Fibroblast of mammary gland (primary cell): ENCODE data around the gene KRT6A.

ENCODE experiments used
- DNase-seq: peaks from one replicate; pipeline ENCODE4 v3.0.0-alpha.2; 2010; ENCODE audit warnings: low read depth
- H3K4me3 ChIP-seq: 2 replicates; pipeline ENCODE4 v1.5.1; 2011; ENCODE audit warnings: low read depth, mild to moderate bottlenecking, low read length, moderate library complexity; ENCODE audit not compliant: control insufficient read depth
- TF ChIP-seq, protein P1 (sequence below): conservative IDR thresholded peaks from 2 replicates; pipeline ENCODE4 v1.5.1; 2011; ENCODE audit warnings: low read depth, low read length, inconsistent platforms; ENCODE audit not compliant: control insufficient read depth, insufficient read depth

The KRT6A gene

DNA sequence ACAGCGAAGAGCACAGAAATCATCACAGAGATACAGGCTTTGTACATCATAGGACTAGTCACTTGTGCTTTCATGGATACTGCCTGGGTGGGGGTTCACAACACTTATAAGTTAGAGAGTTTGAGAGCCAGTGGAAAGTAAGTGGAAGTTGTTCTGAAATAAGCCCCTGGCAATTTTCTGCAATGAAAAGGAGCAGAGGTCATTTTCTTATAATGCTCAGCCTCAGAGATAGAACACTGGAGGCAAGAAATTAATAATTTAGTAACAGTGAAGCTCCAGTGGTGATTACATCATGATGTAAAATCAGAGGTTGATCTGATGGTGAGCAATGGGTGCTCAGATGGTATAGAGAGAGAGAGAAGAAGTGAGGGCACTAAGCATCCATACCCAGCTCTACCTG is 5.8 kb downstream of the KRT6A start:
- H3K4me3 ChIP-seq: no peak overlapping the region
- TF ChIP-seq, protein P1, sequence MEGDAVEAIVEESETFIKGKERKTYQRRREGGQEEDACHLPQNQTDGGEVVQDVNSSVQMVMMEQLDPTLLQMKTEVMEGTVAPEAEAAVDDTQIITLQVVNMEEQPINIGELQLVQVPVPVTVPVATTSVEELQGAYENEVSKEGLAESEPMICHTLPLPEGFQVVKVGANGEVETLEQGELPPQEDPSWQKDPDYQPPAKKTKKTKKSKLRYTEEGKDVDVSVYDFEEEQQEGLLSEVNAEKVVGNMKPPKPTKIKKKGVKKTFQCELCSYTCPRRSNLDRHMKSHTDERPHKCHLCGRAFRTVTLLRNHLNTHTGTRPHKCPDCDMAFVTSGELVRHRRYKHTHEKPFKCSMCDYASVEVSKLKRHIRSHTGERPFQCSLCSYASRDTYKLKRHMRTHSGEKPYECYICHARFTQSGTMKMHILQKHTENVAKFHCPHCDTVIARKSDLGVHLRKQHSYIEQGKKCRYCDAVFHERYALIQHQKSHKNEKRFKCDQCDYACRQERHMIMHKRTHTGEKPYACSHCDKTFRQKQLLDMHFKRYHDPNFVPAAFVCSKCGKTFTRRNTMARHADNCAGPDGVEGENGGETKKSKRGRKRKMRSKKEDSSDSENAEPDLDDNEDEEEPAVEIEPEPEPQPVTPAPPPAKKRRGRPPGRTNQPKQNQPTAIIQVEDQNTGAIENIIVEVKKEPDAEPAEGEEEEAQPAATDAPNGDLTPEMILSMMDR: no peak
- DNase-seq: no peak

DNA sequence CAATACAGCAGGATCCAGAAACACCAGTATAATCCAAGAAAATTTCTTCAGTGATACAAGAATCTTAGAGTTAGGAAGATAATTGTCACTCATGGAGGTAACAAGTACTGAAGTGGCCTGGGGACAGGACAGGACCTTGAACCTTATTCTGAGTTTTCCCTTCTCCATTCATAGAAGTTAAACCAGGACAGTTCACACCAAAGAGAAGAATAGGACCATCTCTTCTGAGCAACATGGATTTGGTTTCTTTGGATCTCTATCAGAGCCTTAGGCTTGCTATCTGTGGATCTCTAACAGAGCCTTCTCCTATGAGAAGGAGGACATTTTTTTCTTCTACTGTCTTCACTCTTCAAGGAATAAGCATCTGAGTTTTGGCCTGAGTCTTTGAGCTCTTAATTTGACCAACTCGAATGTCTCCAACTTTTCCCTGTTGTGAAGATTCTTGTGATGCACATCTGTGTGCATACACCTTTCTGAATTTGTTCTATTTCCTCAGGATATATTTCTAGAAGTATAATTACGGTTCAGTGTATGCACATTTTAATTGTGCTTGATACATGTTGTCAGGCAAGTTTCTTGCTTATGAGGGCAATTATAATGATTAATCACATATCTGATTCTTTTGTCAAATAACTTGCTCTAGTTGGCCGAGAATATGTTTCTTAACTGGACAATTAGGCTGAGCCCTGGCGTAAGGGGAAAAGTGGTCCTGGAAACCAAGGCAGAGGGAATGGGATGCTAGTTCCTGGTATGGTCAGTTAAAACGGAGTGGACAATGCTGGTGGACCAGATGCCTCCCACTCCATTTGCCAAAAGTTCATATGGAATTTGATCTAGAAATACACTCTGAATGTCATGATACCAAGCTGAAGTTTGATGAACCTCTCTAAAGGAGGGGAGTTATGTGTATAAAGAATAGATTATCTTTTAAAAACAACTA is 6.6 kb downstream of the KRT6A start:
- no peak overlapping the region for H3K4me3 ChIP-seq

DNA sequence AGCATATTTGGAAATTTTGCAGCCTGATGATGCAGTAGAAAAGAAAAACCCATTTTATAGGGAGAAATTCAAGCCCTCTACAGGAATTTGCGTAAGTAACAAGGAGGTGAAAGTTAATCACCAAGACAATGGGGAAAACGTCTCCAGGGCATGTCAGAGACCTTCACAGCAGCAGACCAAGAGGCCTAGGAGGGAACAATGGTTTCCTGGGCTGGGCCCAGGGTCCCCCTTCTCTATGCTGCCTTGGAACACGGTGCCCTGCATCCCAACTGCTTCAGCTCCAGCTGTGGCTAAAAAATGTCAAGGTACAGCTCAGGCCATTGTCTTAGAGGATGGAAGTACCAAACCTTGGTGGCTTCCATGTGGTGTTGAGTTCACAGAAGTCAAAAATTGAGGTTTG is 13.0 kb downstream of the KRT6A start:
- DNase-seq: no peak
- H3K4me3 ChIP-seq: no peak overlapping the region
- TF ChIP-seq, protein P1: no peak

More for the DNA sequence above, 6.6 kb downstream of the KRT6A start:
- TF ChIP-seq, protein P1: no peak
- DNase-seq: no peak

DNA sequence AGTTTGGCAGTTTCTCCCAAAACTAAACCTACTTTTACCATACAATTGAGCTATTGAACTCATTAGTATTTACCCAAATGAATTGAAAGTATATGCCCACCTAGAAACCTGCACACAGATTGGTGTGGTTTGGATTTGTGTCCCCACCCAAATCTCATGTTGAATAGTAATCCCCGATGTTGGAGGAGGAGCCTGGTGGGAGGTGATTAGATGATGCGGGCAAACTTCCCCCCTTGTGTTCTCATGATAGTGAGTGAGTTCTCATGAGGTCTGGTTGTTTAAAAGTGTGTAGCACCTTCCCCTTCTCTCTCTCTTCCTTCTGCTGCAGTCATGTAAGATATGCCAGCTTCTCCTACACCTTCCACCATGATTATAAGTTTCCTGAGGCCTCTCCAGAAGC is 15.4 kb downstream of the KRT6A start:
- TF ChIP-seq, protein P1: no peak
- DNase-seq: no peak

DNA sequence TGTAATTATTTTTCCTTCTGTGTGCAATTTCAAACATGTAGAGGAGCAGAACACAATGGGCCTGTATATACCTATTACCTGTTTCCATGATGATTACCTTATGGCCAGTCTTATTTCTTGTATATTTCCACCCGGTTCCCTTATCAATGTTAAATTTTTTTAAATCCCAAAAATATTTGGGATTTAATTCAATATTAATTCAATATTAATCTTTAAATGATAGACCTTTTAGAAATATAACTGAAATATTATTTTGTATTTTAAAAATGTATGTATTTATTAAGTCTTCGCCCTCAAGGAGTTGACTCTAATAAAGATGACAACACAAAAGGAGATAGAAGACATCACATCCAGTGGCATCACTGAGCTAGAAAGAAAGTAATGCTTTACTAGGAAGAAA is 18.8 kb downstream of the KRT6A start:
- TF ChIP-seq, protein P1: no peak
- H3K4me3 ChIP-seq: no peak overlapping the region
- no peak for DNase-seq

More for the DNA sequence above, 15.4 kb downstream of the KRT6A start:
- no peak overlapping the region for H3K4me3 ChIP-seq

DNA sequence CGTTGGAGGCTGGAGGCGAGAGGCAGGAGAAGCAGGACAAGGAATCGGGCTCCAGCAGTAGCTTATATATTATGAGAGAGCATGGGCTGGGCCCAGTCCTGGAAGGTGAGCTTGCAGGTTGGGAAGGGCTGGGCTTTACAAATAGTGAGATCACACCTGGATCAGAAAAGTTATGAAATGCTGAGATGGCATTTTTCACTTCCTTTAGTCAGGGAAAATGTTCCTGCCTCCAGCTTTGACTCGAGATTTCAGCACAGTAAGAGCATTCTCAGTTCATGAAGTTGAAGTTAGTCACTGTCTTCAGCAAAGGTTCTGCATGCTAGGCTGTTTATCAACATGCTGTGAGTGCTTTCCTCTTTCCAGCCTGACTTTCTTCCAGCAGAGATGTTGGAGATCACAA is 19.3 kb downstream of the KRT6A start, which contains the start of gene KRT6C:
KRT6C (minus strand) TSS at position 38 of the 400 bp plus-strand sequence. CDS start 68 bp downstream, outside the sequence.
- DNase-seq: no peak
- H3K4me3 ChIP-seq: no peak within 1 kb of the TSS
- TF ChIP-seq, protein P1: no peak
